Superior temporal gyrus (tissue), 1 donor: ENCODE measurements around the gene GNB1.
A peak's percentile ranks its signal among the peaks of the same experiment; 100 is the strongest.
"Not testable (repeated sequence)": the region's sequence is repeated elsewhere in the genome, so short reads cannot be mapped to it uniquely, and the experiment has no call there.

ENCODE experiments used
- DNase-seq: peaks from one replicate; pipeline ENCODE4 v3.0.0-alpha.2; 2016; ENCODE audit errors: extremely low spot score

GNB1 gene

DNA sequence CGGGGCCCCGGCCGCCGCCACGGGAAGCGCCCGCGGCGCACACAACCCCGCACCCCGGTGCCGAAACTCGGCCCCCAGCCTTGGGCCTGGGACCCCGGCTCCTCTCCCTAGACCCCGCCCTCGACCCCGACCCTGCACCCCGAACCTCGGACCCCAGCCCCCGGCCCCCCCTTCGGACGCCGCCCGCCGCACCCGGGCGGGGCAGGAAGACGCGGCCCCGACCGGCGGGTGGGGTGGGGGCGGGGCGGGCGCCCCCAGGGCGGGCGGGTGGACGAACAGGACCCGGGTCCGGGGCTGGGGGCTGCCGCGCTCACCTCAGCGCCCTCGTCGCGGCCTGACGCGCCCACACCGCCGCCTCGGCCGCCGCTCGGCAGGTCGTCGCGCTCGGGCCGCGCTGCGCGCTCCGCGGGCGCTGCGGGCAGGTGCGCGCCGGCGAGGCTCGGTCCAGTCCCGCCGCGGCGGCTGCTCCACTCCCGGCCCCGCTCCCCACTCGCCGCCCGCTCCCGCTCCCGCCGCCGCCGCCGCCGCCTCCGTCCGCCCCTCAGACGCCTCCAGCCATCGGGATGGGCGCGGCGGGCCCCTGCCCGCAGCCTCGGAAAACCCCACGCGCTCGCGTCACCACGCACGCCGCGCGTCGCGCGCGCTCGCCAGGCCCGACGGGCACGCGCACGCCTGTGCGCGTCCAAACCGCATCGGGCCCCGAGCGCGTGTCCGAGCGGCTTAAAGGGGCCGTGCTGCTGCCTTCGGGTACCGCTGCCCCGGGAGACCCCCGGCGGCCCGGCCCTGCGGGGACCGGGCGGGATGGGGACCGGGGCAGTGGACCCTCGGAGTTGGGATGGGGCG, at the start of gene GNB1:
GNB1 (minus strand) TSS at position 582 of the 843 bp plus-strand sequence. CDS start 65,634 bp downstream, outside the sequence.
- DNase-seq = peak; percentile 92

DNA sequence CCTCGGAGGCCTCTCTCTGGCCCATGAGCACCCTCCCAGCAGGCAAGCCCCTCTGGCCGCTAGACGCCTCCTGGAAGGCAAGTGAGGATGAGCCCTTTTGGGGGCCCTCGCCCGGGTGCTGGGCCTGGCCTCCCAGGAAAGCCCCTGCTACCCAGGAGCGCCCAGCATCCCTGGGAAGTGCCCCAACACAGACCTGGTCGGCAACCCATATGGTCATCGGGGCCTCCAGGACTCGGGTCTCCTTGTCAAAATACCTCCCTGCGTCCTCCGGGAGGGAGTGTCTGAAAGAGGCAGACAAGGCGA, 49.2 kb upstream of the GNB1 start:
- DNase-seq = no peak

DNA sequence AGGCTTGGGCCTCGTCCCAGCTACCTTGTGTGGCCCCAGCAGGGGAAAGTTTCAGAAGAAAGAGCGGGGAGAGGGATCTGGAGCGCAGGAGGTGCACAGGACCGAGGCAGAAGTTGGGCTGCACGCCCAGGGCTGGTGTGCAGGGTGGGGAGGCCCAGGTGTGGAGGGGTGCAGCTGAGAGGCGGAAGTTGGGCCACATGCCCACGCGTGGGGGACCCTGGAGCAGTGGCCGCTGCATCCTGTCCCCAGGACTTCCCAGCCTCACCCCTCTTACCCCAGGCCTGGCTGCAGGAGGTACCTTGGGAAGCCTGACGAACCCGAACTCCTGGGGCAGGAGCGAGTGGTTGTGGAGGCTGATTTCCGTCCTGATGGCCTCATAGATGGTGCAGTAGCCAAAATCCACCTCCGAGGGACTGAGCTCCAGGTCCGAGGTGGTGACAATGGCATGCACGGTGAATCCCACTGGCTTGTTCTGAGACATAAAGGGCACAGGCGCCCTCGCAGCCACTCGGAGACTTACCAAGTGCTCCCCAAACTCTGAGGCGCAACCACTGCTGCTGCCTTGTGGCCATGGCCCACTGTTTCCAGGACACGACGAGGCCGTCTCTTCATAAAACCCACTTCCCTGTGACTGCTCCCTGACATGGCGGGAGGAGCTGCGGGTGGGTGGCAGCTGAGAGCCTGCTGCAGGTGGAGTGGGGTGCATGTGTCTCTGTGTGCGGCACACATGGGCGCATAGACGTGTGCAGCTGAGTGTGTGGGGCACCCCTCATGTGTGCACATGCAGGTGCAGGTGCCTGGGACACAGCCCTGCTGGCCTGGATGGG, 48.6 kb upstream of the GNB1 start:
- DNase-seq = no peak

DNA sequence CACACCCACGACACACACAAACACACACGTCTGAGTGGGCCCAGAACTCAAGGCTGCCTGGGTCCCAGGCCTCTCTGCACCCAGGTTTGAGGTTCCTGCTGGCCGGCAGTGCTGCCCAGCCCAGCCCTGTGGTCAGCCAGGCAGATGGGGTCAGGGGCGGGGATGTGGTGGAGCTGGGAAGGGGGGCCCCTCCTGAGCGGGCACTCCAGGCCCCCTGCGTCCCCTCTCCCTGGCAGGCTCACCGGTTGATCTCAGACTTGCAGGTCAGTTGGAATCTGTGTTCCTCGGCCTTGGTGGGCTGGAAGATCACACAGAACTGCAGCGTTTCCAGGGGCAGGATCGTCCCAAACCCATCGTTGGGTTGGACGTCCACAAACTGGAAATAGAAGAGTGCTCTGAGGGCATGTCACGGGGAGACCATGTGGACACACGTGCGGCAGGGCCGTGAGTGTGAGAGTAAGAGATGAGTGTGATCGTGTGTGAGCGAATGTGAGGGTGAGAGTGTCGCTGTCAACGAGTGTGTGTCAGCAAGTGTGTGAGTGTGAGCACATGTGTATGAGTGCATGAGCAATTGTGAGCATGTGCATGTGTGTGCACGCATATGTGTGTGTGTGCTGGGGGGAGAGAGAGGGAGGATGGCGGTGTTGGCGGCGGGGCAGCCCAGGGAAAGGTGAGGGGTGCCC, 47.9 kb upstream of the GNB1 start:
- no peak for DNase-seq

DNA sequence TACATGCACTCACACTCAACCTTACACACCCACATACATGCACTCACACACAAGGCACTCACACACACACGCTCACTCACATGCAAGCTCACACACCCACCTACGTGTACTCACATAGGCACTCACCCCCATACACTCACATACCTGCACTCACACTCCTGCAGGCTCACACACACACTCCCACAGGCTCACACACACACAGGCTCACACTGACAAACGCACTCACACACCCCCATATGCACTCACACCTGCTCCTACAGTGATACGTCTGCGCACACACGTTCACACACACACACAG, 47.3 kb upstream of the GNB1 start:
- DNase-seq = no peak

DNA sequence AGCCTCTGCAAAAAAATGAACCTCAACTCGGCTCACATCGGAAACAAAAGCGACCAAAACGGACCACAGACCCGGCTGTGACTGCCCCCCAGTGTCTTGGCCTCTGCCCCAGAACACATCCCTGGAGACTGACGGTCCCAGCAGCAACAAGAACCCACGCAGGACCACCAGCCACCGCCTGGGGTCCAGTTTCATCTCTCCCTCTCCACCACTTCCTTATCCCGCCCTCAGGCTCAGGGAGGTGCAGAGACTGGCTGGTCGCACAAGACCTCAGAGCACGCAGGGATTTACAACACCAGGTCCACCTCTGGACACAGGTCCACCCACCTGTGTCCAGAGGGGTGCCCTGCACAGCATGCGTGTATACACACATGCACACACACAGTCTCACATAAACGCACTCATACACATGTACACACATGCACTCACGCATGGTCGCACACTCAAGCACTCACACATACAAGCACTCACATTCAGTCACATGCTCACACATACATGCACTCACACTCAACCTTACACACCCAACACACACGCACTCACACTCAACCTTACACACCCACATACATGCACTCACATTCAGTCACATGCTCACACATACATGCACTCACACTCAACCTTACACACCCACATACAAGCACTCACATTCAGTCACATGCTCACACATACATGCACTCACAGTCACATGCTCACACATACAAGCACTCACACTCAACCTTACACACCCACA, 46.8 kb upstream of the GNB1 start:
- no peak for DNase-seq

DNA sequence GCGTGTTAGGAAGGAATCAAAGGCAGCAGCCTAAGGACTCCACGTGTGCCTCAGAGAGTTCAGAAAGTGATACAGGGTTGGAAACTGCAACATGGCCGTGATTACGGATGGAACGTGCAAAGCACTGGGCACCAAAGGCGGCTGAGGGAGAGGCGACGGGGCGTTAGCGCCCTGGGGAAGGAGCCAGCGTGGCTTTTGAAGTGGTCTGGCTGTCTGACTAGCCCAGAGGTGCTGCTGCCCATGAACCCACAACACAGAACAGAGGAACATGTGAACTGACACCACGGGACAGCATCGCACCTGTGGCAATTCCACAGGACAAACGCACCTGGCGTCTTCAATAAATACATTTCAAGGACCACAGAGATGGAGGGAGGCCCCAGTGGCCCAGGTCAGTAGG, 46.2 kb upstream of the GNB1 start:
- no peak for DNase-seq

DNA sequence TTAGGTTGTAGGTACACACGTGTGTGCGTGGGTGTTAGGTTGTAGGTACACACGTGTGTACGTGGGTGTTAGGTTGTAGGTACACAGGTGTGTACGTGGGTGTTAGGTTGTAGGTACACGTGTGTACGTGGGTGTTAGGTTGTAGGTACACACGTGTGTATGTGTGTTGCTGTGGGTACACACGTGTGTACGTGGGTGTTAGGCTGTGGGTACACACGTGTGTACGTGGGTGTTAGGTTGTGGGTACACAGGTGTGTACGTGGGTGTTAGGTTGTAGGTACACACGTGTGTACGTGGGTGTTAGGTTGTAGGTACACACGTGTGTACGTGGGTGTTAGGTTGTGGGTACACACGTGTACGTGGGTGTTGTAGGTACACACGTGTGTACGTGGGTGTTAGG, 44.0 kb upstream of the GNB1 start:
- DNase-seq = not testable (repeated sequence)

DNA sequence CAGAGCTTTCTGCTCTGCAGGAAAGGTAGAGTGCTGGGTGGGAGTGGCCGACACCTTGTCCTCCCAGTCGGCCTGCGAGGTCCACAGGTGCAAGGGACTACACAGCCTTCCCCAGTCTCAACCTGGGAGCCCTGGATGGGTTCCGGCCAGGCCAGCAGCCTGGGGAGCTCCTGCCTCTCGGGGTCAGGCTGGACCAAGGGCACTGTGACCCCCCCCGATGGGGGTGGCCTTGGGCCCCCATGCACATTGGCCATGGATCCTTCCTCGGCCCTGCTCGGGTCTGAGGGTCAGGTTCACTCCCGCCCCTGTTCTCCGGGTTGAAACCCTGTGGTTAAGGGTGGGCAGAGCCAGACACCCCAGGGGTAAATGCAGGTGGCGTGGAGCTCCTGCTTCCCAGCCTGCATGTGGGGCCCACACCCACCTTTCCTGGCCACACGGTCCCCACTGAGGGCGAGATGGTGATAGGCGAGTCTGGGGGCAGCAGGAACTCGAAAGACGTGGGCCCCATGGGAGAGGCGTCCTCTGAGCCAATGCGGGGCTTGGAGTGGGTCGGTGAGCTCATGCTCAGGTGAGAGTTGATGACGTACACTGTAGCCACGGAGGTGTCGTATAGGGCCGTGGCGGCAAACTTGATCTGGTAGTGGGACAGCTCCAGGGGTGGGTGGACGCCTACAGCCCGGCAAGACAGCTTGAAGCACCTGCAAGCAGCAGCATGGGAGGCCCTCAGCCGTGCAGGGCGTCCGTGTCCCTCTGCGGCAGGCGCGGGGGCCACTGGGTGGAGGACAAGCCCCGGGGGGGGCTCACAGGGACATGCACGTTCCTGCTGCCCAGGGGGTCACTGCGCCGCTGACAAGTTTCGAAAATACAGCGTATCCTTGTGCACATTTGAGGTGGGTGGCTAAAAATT, 39.0 kb upstream of the GNB1 start:
- DNase-seq = no peak

DNA sequence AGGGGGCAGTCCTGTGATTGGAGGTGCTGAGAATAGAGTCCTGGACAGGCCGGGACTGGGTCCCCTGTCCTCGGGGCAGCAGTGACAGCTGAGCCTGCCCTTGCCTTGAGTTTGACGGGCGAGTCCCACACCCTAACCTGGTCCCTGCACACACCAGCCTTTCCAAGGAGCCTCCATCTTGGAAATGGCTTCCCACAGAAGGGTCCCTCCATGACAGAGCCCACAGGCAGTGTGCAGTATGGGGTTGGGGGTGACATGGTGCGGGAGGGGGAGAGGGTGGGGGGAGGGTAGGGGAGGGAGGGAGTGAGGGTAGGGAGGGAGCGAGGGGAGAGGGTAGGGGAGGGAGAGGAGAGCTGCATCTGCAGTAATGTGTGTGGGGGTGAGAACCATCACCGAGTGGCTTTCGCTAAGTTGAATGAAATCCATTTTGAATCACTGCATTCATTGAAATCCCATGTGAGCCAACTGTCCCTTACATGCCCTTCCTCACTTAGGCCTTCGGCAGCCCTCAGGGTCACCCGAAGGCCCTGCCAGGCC, 38.3 kb upstream of the GNB1 start:
- no peak for DNase-seq

DNA sequence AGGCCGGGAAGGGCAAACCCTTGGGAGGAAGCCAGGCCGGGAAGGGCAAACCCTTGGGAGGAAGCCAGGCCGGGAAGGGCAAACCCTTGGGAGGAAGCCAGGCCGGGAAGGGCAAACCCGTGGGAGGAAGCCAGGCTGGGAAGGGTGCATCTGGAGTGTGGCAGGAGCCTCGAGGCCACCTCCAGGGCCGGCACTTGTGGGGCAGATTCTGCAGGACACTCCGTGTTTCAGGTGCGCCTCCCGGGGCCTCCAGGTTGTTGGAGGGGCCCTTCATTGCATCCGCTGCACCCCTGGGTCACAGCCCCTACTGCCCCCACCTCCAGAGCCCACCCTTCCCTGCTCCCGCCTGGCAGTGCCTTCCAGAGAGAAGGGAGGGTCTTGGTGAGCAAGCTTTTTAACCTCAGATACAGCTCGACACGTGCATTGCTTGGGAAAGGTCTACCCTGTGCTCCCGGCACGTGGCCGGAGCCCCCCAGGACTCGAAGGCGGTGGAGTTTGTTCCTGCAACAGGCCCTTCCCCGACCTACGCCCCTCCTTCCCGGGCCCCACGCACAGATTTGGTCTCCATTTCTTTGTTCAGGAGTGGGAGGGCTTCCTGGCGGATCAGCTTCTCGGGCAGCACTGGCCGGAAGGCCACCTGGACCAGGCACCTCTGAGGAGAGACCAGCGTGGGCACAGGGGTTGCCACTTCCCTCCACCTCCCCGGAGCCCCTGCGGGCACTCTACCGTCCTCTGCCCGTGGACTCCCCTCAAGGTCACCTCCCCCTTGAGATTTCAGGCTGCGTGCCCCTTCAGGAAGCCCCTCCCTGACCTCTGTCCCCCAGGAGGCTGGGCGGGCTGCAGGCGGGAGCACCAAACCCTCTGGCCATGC, 37.6 kb upstream of the GNB1 start:
- DNase-seq = no peak

DNA sequence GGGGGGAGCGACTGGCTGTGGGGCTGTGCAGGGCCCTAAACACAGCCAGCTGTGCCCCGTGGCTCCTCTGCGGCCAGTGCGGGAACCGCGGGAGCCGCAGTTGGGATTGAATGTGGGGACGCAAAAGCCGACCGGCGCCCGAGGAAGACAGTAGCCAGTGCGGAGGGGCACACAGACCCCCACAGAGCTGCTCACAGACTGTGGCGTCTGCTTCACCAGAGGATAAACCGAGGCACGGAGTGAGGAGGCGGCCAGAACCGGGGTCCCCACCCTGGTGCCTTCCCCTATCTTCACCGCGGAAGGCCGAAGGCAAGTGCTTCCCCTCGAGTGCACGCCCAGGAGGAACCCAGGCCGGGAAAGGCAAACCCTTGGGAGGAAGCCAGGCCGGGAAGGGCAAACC, 36.9 kb upstream of the GNB1 start:
- DNase-seq = no peak

DNA sequence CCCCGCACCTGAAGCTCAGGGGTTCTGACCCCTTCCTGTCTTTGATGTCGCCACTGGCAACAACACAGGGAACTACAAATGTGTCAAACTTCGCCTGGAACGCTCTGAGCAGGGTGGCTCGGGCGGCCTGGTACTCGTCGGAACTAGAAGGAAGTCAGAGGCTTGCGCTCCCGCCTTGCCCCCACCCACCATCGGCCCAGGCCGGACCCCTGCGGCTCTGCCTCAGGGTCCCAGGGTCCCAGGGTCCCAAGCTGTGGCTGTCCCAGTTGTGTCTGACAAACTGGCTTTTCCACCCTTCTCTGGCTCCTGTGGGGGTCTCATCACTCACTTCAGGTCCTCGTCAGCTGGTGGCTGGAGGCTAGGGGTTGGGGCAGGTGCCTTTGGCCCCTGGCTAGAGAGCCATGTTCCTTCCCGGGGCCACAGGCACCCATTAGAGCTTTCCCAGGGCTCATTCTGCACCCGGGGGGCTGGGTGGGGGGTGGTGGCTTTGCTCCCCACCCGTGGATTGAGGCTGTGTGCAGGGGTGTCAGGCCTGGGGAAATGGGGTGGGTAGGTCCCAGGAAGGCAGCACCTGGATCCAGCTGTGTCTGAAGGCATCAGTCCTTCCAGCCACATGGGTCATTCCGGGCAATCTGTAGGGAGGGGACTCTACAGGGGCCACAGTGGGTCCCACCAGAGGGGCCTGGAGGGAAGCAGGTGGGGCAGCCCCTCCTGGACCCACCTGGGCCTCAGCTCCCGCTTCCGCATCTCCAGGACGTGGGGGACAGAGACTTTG, 36.2 kb upstream of the GNB1 start:
- no peak for DNase-seq

DNA sequence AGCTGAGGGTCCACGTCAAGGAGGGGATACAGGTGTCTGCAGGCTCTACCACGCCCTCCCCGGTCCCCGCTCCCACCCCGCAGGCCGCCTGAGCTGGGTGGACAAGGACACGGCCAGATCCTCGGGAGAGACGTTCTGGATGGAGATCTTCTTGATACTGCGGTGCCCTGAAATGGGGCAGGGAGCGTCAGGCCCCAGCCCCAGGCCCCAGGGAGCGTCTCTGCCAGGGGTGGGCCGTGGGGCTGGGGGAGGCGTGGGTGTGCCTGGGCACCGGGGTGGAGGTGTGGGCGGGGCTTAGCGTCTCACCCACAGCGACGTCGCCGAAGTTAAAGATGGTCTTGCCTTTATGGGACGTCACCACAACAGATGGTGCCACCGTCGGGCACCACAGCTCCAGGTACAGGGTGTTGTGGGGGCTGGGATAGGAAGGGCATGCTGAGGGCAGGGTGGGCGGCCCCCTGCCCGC, 35.5 kb upstream of the GNB1 start:
- no peak for DNase-seq

DNA sequence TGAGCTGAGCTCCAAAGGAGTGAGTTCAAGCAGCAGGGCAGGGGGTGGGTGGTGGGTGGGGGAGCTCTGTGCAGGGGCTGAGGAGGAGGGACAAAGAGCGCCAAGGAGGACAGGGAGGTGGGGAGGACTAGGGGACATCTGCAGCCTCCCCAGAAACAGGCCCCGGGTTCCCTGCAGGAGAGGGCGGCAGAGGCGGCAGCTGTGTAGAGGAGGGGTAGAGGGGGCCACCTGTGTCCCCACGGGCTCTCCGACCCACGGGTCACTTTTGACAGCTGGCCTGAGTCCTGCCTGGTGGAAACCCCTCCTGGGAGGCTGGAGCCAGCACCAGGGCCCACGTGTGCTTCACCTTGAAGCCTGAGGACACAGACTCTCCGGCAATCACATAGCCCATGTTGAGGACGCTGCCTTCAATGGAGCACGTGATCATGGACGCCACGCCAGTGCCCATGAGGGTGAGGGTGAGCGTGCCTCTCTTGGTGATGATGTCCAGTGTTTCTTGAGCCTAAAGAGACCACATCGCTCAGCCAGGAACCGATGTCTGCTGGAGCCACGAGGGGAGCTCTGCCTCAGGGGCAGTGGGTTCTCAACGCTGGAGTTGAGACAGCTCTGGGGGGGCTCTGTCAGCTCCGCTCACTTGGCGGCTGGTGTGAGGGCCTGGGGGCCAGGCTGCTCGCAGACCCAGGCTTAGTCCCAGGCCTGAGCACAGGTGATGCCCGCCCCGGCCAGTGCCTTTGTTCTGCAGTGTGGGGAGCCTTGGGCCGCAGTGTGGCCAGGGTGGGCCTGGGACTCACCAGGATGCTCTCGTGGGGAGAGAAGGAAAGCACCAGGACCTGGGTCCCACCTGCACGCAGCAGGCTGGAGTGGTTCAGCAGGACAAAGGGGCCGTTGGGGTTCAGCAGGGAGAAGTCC, 34.8 kb upstream of the GNB1 start:
- no peak for DNase-seq

DNA sequence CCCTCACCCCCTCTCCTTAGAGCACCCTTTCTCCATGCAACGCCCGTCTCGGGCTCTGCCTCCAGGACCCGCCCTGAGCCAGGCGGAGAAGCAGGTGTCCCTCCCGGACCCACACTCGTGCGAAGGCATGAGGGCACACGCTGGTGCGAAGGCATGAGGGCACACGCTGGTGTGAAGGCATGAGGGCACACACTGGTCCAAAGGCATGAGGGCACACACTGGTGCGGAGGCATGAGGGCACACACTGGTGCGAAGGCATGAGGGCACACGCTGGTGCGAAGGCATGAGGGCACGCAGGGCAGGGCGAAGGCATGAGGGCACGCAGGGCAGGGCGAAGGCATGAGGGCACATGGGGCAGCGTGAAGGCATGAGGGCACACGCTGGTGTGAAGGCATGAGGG, 34.0 kb upstream of the GNB1 start:
- DNase-seq = no peak

DNA sequence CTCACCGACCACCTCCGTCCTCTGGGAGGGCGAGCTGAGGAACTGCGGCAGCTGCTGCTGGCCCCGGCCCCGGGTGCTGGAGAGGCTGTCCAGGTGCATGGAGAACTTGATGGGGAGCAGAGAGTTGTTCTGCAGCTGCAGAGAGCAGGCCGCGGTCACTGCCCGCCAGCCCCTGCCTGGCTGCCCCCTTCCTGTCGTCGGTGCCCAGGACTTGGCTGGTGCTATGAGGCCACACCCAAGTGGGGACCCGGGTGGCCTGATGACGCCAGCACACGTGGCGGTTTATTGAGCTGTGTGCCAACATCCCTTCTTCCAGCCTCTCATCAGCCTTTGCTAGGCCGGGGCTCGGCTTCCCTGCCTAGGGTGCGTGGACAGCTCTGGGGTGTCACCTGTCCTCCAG, 33.5 kb upstream of the GNB1 start:
- no peak for DNase-seq
